H1 (cell line): ENCODE measurements around the gene OSBPL5. TPM values are rescaled to one million over a fixed set of nuclear protein-coding genes. Genes with fewer than 3 reads are reported as not detected.

Experiments
- CTCF ChIA-PET: fragments of 300-600 bp; sonication (Branson Sonifier 250); formaldehyde crosslinking; loops from one replicate; lab custom pipeline; 2021; ENCODE audit not compliant: partially characterized antibody; lab: Charles Lee
- POLR2A ChIA-PET: fragments of 300-600 bp; sonication (Branson Sonifier 250); formaldehyde crosslinking; loops from one replicate; lab custom pipeline; 2021; ENCODE audit warnings: inconsistent platforms; ENCODE audit not compliant: partially characterized antibody; lab: Charles Lee
- DNase-seq, 2 experiments: peaks; one replicate each; pipeline versions ENCODE4 v3.0.0 to v3.0.0-alpha.2; 2010 to 2022; ENCODE audit warnings: low spot score in 2 of 2, low read depth in 1 of 2, mixed read lengths in 1 of 2
- FAIRE-seq: peaks from 2 replicates; lab custom pipeline; 2011; peaks lifted over from hg19 to GRCh38; lab: Jason Lieb, UNC
- H2AFZ ChIP-seq: 2 replicates; pipeline ENCODE4 v1.8.1; 2012; ENCODE audit warnings: low read length, inconsistent platforms
- H2AK5ac ChIP-seq: 2 replicates; pipeline ENCODE4 v1.6.1; 2013; ENCODE audit warnings: low read depth, low read length
- H2BK120ac ChIP-seq: replicated peaks from 2 replicates; pipeline ENCODE3; 2013; ENCODE audit warnings: low read depth, low read length, inconsistent platforms
- H2BK12ac ChIP-seq: 2 replicates; pipeline ENCODE4 v1.6.1; 2013; ENCODE audit warnings: low read depth, low read length
- H2BK15ac ChIP-seq: 2 replicates; pipeline ENCODE4 v1.6.1; 2013; ENCODE audit warnings: low read length
- H2BK20ac ChIP-seq: 2 replicates; pipeline ENCODE4 v1.6.1; 2013; ENCODE audit warnings: low read length
- H2BK5ac ChIP-seq: 2 replicates; pipeline ENCODE4 v1.6.1; 2013; ENCODE audit warnings: low read depth, low read length
- H3K14ac ChIP-seq: 2 replicates; pipeline ENCODE4 v1.6.1; 2013; ENCODE audit warnings: inconsistent platforms; ENCODE audit not compliant: insufficient read length
- H3K18ac ChIP-seq: 2 replicates; pipeline ENCODE4 v1.6.1; 2013; ENCODE audit warnings: low read length; ENCODE audit errors: extremely low read depth
- H3K23ac ChIP-seq: 2 replicates; pipeline ENCODE4 v1.6.1; 2013; ENCODE audit warnings: inconsistent platforms; ENCODE audit not compliant: insufficient read length
- H3K23me2 ChIP-seq: 2 replicates; pipeline ENCODE4 v1.6.1; 2013; ENCODE audit warnings: low read depth, low read length
- H3K27ac ChIP-seq: 2 replicates; pipeline ENCODE4 v1.6.1; 2011; ENCODE audit warnings: low read depth, low read length, inconsistent platforms
- H3K27me3 ChIP-seq, 4 experiments: replicated peaks in 1 of 4; 1 replicate in 1 of 4; 2 replicates in 3 of 4; pipeline versions ENCODE4 v1.6.1 to v1.8.1; 2011 to 2013; ENCODE audit warnings: low read length in 3 of 4, mild to moderate bottlenecking in 3 of 4, inconsistent platforms in 2 of 4, mixed read lengths in 2 of 4, moderate library complexity in 1 of 4; ENCODE audit not compliant: control insufficient read depth in 3 of 4, insufficient read depth in 3 of 4; ENCODE audit errors: extremely low read depth in 1 of 4
- H3K36me3 ChIP-seq, 4 experiments: 2 replicates each; pipeline versions ENCODE4 v1.6.1 to v1.8.1; 2011 to 2013; ENCODE audit warnings: mild to moderate bottlenecking in 4 of 4, low read length in 3 of 4, moderate library complexity in 2 of 4, control low read depth in 1 of 4, inconsistent platforms in 1 of 4; ENCODE audit not compliant: insufficient read depth in 4 of 4, control insufficient read depth in 2 of 4
- H3K4ac ChIP-seq: replicated peaks from 2 replicates; pipeline ENCODE3; 2013; ENCODE audit warnings: low read length, low read depth, mixed read lengths, inconsistent platforms; ENCODE audit not compliant: insufficient read length
- H3K4me1 ChIP-seq, 4 experiments: replicated peaks in 1 of 4; 1 replicate in 1 of 4; 2 replicates in 3 of 4; pipeline versions ENCODE4 v1.6.1 to v1.8.1; 2011 to 2013; ENCODE audit warnings: low read length in 3 of 4, inconsistent platforms in 2 of 4, mixed read lengths in 1 of 4; ENCODE audit not compliant: insufficient read depth in 4 of 4, control insufficient read depth in 3 of 4
- H3K4me2 ChIP-seq, 2 experiments: 2 replicates each; pipeline versions ENCODE4 v1.6.1 to v1.8.1; 2011 to 2013; ENCODE audit warnings: low read depth in 2 of 2, low read length in 2 of 2, control low read depth in 1 of 2, inconsistent platforms in 1 of 2, mild to moderate bottlenecking in 1 of 2; ENCODE audit not compliant: insufficient read depth in 1 of 2
- H3K4me3 ChIP-seq, 4 experiments: fragments of 200-600, 300-600 bp in 1 of 4; sonication (generic), shearing (Covaris generic), sonication (Bioruptor Twin) in 1 of 4; 2 replicates each; pipeline versions ENCODE4 v1.5.1 to v1.8.1; 2011 to 2016; ENCODE audit warnings: low read length in 4 of 4, low read depth in 3 of 4, control low read depth in 2 of 4, inconsistent platforms in 2 of 4, mild to moderate bottlenecking in 2 of 4, mixed read lengths in 1 of 4, moderate library complexity in 1 of 4; ENCODE audit not compliant: insufficient read depth in 2 of 4; ENCODE audit errors: extremely low read depth in 1 of 4
- H3K56ac ChIP-seq: replicated peaks from 2 replicates; pipeline ENCODE3; 2013; ENCODE audit warnings: low read depth, mild to moderate bottlenecking, mixed read lengths, low read length, inconsistent platforms; ENCODE audit not compliant: insufficient read length
- H3K79me1 ChIP-seq: 2 replicates; pipeline ENCODE4 v1.6.1; 2013; ENCODE audit warnings: low read depth, low read length, control low read depth
- H3K79me2 ChIP-seq, 2 experiments: 2 replicates each; pipeline versions ENCODE4 v1.6.1 to v1.8.1; 2012 to 2013; ENCODE audit warnings: low read length in 2 of 2, mild to moderate bottlenecking in 2 of 2, inconsistent platforms in 1 of 2; ENCODE audit not compliant: insufficient read depth in 2 of 2, control insufficient read depth in 1 of 2
- H3K9ac ChIP-seq, 4 experiments: replicated peaks in 1 of 4; 1 replicate in 1 of 4; 2 replicates in 3 of 4; pipeline versions ENCODE4 v1.6.1 to v1.8.1; 2011 to 2013; ENCODE audit warnings: low read depth in 3 of 4, low read length in 3 of 4, control low read depth in 2 of 4, mild to moderate bottlenecking in 2 of 4, moderate library complexity in 2 of 4, inconsistent platforms in 1 of 4; ENCODE audit errors: extremely low read depth in 1 of 4
- H3K9me3 ChIP-seq, 2 experiments: 2 replicates each; pipeline versions ENCODE4 v1.6.1 to v1.8.1; 2012 to 2013; ENCODE audit warnings: mild to moderate bottlenecking in 2 of 2, moderate library complexity in 2 of 2, control low read depth in 1 of 2, inconsistent platforms in 1 of 2, low read depth in 1 of 2, low read length in 1 of 2, mixed read lengths in 1 of 2; ENCODE audit not compliant: insufficient read depth in 2 of 2
- H4K20me1 ChIP-seq, 2 experiments: replicated peaks in 1 of 2; 2 replicates each; pipeline versions ENCODE3 to v1.8.1; 2011 to 2013; ENCODE audit warnings: inconsistent platforms in 2 of 2, low read length in 2 of 2, mild to moderate bottlenecking in 1 of 2; ENCODE audit not compliant: insufficient read depth in 2 of 2, control insufficient read depth in 1 of 2
- H4K5ac ChIP-seq: 2 replicates; pipeline ENCODE4 v1.6.1; 2013; ENCODE audit warnings: low read length, low read depth, mixed read lengths, inconsistent platforms; ENCODE audit not compliant: insufficient read length
- H4K8ac ChIP-seq: 2 replicates; pipeline ENCODE4 v1.8.0; 2013; ENCODE audit warnings: mild to moderate bottlenecking, moderate library complexity, low read length, inconsistent platforms; ENCODE audit not compliant: insufficient read depth; ENCODE audit errors: extremely low read depth
- H4K91ac ChIP-seq: replicated peaks from 2 replicates; pipeline ENCODE3; 2013; ENCODE audit warnings: low read length, mixed read lengths, inconsistent platforms; ENCODE audit not compliant: insufficient read length
- CBX8 ChIP-seq: fragments of 300-800, 300-1000 bp; sonication (generic); IDR thresholded peaks from 2 replicates; pipeline ENCODE4 v1.7.1; 2016; ENCODE audit warnings: low read depth, low read length, borderline replicate concordance
- CEBPB ChIP-seq: IDR thresholded peaks from 2 replicates; pipeline ENCODE4 v1.6.1; 2012; ENCODE audit warnings: low read depth, low read length
- E2F6 ChIP-seq: IDR thresholded peaks from 2 replicates; pipeline ENCODE4 v1.6.1; 2012; ENCODE audit warnings: inconsistent platforms
- SAP30 ChIP-seq: fragments of 300-600 bp; sonication (generic); IDR thresholded peaks from 2 replicates; pipeline ENCODE4 v1.7.1; 2012; ENCODE audit warnings: low read length, moderate library complexity, mild to moderate bottlenecking, inconsistent platforms; ENCODE audit not compliant: insufficient read depth, insufficient replicate concordance
- YY1 ChIP-seq: IDR thresholded peaks from 2 replicates; pipeline ENCODE4 v1.6.1; 2011; ENCODE audit warnings: low read depth, mild to moderate bottlenecking, low read length
- WGBS, 2 experiments: shearing (Covaris generic) in 1 of 2; methylation state at CpG; one replicate each; pipeline versions ENCODE4 v1.1.6 to v1.1.7; 2013 to 2015; ENCODE audit warnings: low lambda C conversion rate in 2 of 2, mixed read lengths in 2 of 2, inconsistent platforms in 1 of 2, low coverage in 1 of 2, missing lambda C conversion rate in 1 of 2; ENCODE audit not compliant: insufficient replicate concordance in 2 of 2, insufficient coverage in 1 of 2, insufficient read length in 1 of 2; ENCODE audit errors: extremely low coverage in 1 of 2, missing lambda C conversion rate in 1 of 2; 5-methylcytosine and 5-hydroxymethylcytosine counted together
- polyA plus RNA-seq, 7 experiments: library from polyadenylated mRNA; depleted of rRNA in 3 of 7; stranded (reverse) in 5 of 7; unstranded in 2 of 7; fragments of >200 nt in 5 of 7; fragments of 200-250 nt in 2 of 7; gene quantifications; 1 replicate in 5 of 7; 2 replicates in 1 of 7; 4 replicates in 1 of 7; pipeline versions ENCODE4 v1.2.1 to v1.2.3, GENCODE V29; 2011 to 2013; ENCODE audit warnings: missing spikeins in 2 of 7, mixed read lengths in 2 of 7
- total RNA-seq: library from RNA; stranded (reverse); fragmentation: NEBNext Ultra II Directional; extraction: Animal tissue kit (Norgen Biotek cat#: 25700); gene quantifications from 2 replicates; pipeline ENCODE4 v1.2.1, GENCODE V29; 2021

The OSBPL5 gene
- total and polyA plus RNA-seq, 2 of the 8 experiments (the other 6 are each of a cell fraction or from before 2014, with no cell fraction given) = 3.4 to 9.9 TPM

GRCh38 chr11:3126207-3126865 lies 38.8 kb downstream of the OSBPL5 start:
- 87% methylated on average over 20 of the region's 21 CpGs; no CpG with 5 or more reads in 1 of the 2 experiments for WGBS, 2 experiments
- H3K4me2 ChIP-seq = no peak overlapping the region
- no peaks in the 10 kb centered on the region; a peak in 1 of 7 replicates for H3K27me3 ChIP-seq
- H3K79me1 ChIP-seq = no peaks in the 10 kb centered on the region
- H2BK12ac ChIP-seq = no peak overlapping the region
- ChIA-PET POLR2A (no interaction called here), CTCF (interaction anchor here (1.0 to 1.6 kb wide), 2 partner anchors 9 to 12 kb away, joined by 3 to 7 read pairs; no protein-coding TSS in a partner anchor)
- no peak overlapping the region for H3K4ac ChIP-seq
- no peaks in the 10 kb centered on the region for H3K79me2 ChIP-seq
- H4K8ac ChIP-seq = peak overlapping the region; percentile 83; the same call in 1 of the 2 replicates
- H3K18ac ChIP-seq = no peak overlapping the region
- no peak overlapping the region for H3K56ac ChIP-seq
- no peak overlapping the region for H3K27ac ChIP-seq
- H3K23me2 ChIP-seq = peaks cover 4% of the 10 kb centered on the region; the same call in 1 of the 2 replicates
- DNase-seq (no peak), FAIRE-seq (no peak)
- H3K36me3 ChIP-seq = no peaks in the 10 kb centered on the region; a peak in 1 of 8 replicates
- H4K20me1 ChIP-seq = peaks cover 0 to 2% of the 10 kb centered on the region in 2 experiments
- H2BK15ac ChIP-seq = no peak overlapping the region
- H3K4me3 ChIP-seq = no peak overlapping the region
- H2BK20ac ChIP-seq = no peak overlapping the region
- peak overlapping the region; percentile 26 for H4K91ac ChIP-seq
- H3K14ac ChIP-seq = no peak overlapping the region
- H2AFZ ChIP-seq = no peak overlapping the region
- H2BK120ac ChIP-seq = no peak overlapping the region
- H3K9me3 ChIP-seq = no peaks in the 10 kb centered on the region
- no peak overlapping the region for H2AK5ac ChIP-seq
- H4K5ac ChIP-seq = no peak overlapping the region
- 0 out of 2 replicates have a peak overlapping the region, but pooled peaks have one; percentile 44 for H2BK5ac ChIP-seq
- no peak overlapping the region for H3K23ac ChIP-seq
- H3K4me1 ChIP-seq = no peaks in the 10 kb centered on the region; a peak in 1 of 7 replicates
- no peak overlapping the region for H3K9ac ChIP-seq
- TF ChIP-seq CEBPB (no peak), YY1 (no peak), CBX8 (no peak), SAP30 (no peak), E2F6 (no peak)
